ENCODE data around the gene SAE1.

Gene SAE1

GRCh38 chr19:47155148-47155547 is 24.5 kb downstream of the SAE1 start:
- H3K4me3 ChIP-seq = no peak overlapping the region
- peaks cover 91% of the 10 kb centered on the region for H3K36me3 ChIP-seq (ENCODE audit: insufficient read depth, low read length)
- H3K9ac ChIP-seq (ENCODE audit: insufficient read length) = no peak overlapping the region
- H3K9me3 ChIP-seq (ENCODE audit: low read depth, low read length) = no peaks in the 10 kb centered on the region
- no peak for TF ChIP-seq POLR2AphosphoS5 (IDR thresholded peaks at IDR 0.05; ENCODE audit: borderline replicate concordance, low read depth, low read length)
- no peak for TF ChIP-seq EZH2 (IDR thresholded peaks at IDR 0.05)
- no peak for TF ChIP-seq FOXP2 (optimal IDR thresholded peaks at IDR 0.05; ENCODE audit: control extremely low read depth, extremely low read length, insufficient read depth)
- no peak for DNase-seq (ENCODE audit: low read depth, low spot score)
- H3K27ac ChIP-seq = no peak overlapping the region

GRCh38 chr19:47156861-47157430 is 26.3 kb downstream of the SAE1 start:
- peaks cover 84% of the 10 kb centered on the region for H3K36me3 ChIP-seq (ENCODE audit: insufficient read depth, low read length)
- H3K4me3 ChIP-seq = no peak overlapping the region
- H3K9ac ChIP-seq (ENCODE audit: insufficient read length) = peak overlapping the region; percentile 53
- no peaks in the 10 kb centered on the region for H3K9me3 ChIP-seq (ENCODE audit: low read depth, low read length)
- H3K27ac ChIP-seq = peak overlapping the region; percentile 72
- TF ChIP-seq FOXP2 (optimal IDR thresholded peaks at IDR 0.05; ENCODE audit: control extremely low read depth, extremely low read length, insufficient read depth) (no peak), POLR2AphosphoS5 (IDR thresholded peaks at IDR 0.05; ENCODE audit: borderline replicate concordance, low read depth, low read length) (no peak), EZH2 (IDR thresholded peaks at IDR 0.05) (no peak)
- no peak for DNase-seq (ENCODE audit: low read depth, low spot score)

- DNase-seq (ENCODE audit: low read depth, low spot score) = no peak
- H3K9me3 ChIP-seq (ENCODE audit: low read depth, low read length) = no peaks in the 10 kb centered on the region
- H3K36me3 ChIP-seq (ENCODE audit: insufficient read depth, low read length) = peaks cover 84% of the 10 kb centered on the region
- peak overlapping the region; percentile 72 for H3K27ac ChIP-seq
- no peak for TF ChIP-seq POLR2AphosphoS5 (IDR thresholded peaks at IDR 0.05; ENCODE audit: borderline replicate concordance, low read depth, low read length)
- TF ChIP-seq EZH2 (IDR thresholded peaks at IDR 0.05) = no peak
- TF ChIP-seq FOXP2 (optimal IDR thresholded peaks at IDR 0.05; ENCODE audit: control extremely low read depth, extremely low read length, insufficient read depth) = no peak
- peak overlapping the region; percentile 53 for H3K9ac ChIP-seq (ENCODE audit: insufficient read length)
- H3K4me3 ChIP-seq = no peak overlapping the region
These were observed 27.0 kb downstream of the SAE1 start for GRCh38 chr19:47157431-47158321.

- no peaks in the 10 kb centered on the region for H3K9me3 ChIP-seq (ENCODE audit: low read depth, low read length)
- no peak for TF ChIP-seq FOXP2 (optimal IDR thresholded peaks at IDR 0.05; ENCODE audit: control extremely low read depth, extremely low read length, insufficient read depth)
- TF ChIP-seq POLR2AphosphoS5 (IDR thresholded peaks at IDR 0.05; ENCODE audit: borderline replicate concordance, low read depth, low read length) = no peak
- TF ChIP-seq EZH2 (IDR thresholded peaks at IDR 0.05) = no peak
- H3K36me3 ChIP-seq (ENCODE audit: insufficient read depth, low read length) = peaks cover 81% of the 10 kb centered on the region
- no peak for DNase-seq (ENCODE audit: low read depth, low spot score)
- no peak overlapping the region for H3K4me3 ChIP-seq
- H3K27ac ChIP-seq = peak overlapping the region; percentile 72
- no peak overlapping the region for H3K9ac ChIP-seq (ENCODE audit: insufficient read length)
These were observed 27.7 kb downstream of the SAE1 start for GRCh38 chr19:47158367-47158791.

GRCh38 chr19:47158879-47159503 is 28.4 kb downstream of the SAE1 start:
- TF ChIP-seq POLR2AphosphoS5 (IDR thresholded peaks at IDR 0.05; ENCODE audit: borderline replicate concordance, low read depth, low read length) (no peak), FOXP2 (optimal IDR thresholded peaks at IDR 0.05; ENCODE audit: control extremely low read depth, extremely low read length, insufficient read depth) (no peak), EZH2 (IDR thresholded peaks at IDR 0.05) (no peak)
- Histone ChIP-seq H3K27ac (peak overlapping the region; percentile 38; the same call in 1 of the 2 replicates), H3K9ac (ENCODE audit: insufficient read length) (no peak overlapping the region), H3K4me3 (no peak overlapping the region), H3K36me3 (ENCODE audit: insufficient read depth, low read length) (peaks cover 77% of the 10 kb centered on the region), H3K9me3 (ENCODE audit: low read depth, low read length) (no peaks in the 10 kb centered on the region)
- DNase-seq (ENCODE audit: low read depth, low spot score) = no peak

- H3K4me3 ChIP-seq = no peak overlapping the region
- DNase-seq (ENCODE audit: low read depth, low spot score) = no peak
- peaks cover 61% of the 10 kb centered on the region for H3K36me3 ChIP-seq (ENCODE audit: insufficient read depth, low read length)
- peak overlapping the region; percentile 59 for H3K27ac ChIP-seq
- peak overlapping the region; percentile 32 for H3K9ac ChIP-seq (ENCODE audit: insufficient read length)
- no peak for TF ChIP-seq EZH2 (IDR thresholded peaks at IDR 0.05)
- TF ChIP-seq POLR2AphosphoS5 (IDR thresholded peaks at IDR 0.05; ENCODE audit: borderline replicate concordance, low read depth, low read length) = no peak
- TF ChIP-seq FOXP2 (optimal IDR thresholded peaks at IDR 0.05; ENCODE audit: control extremely low read depth, extremely low read length, insufficient read depth) = no peak
- H3K9me3 ChIP-seq (ENCODE audit: low read depth, low read length) = no peaks in the 10 kb centered on the region
These were observed 31.3 kb downstream of the SAE1 start for GRCh38 chr19:47161876-47162489.

GRCh38 chr19:47168065-47168464 is 37.4 kb downstream of the SAE1 start:
- Histone ChIP-seq H3K4me3 (no peak overlapping the region), H3K9me3 (ENCODE audit: low read depth, low read length) (no peaks in the 10 kb centered on the region), H3K9ac (ENCODE audit: insufficient read length) (no peak overlapping the region), H3K27ac (no peak overlapping the region), H3K36me3 (ENCODE audit: insufficient read depth, low read length) (peaks cover 50% of the 10 kb centered on the region)
- DNase-seq (ENCODE audit: low read depth, low spot score) = no peak
- no peak for TF ChIP-seq FOXP2 (optimal IDR thresholded peaks at IDR 0.05; ENCODE audit: control extremely low read depth, extremely low read length, insufficient read depth)
- TF ChIP-seq EZH2 (IDR thresholded peaks at IDR 0.05) = no peak
